Left ventricle myocardium inferior (tissue), 1 donor: Measurements from ENCODE around the gene LPXN. TPM values are rescaled to one million over a fixed set of nuclear protein-coding genes. Genes with fewer than 3 reads are reported as not detected.

ENCODE experiments used
- DNase-seq: peaks from one replicate; pipeline ENCODE4 v3.0.0-alpha.2; 2020
- H3K27ac ChIP-seq: fragments of 200-600 bp; replicated peaks from 2 replicates; pipeline ENCODE4 v1.8.0; 2021
- H3K27me3 ChIP-seq: fragments of 200-600 bp; 2 replicates; pipeline ENCODE4 v1.8.0; 2021; ENCODE audit warnings: low read depth
- H3K36me3 ChIP-seq: fragments of 200-600 bp; 2 replicates; pipeline ENCODE4 v1.8.0; 2021
- H3K4me1 ChIP-seq: fragments of 200-600 bp; 2 replicates; pipeline ENCODE4 v1.8.0; 2021
- H3K4me3 ChIP-seq: fragments of 200-600 bp; 2 replicates; pipeline ENCODE4 v1.8.0; 2021; ENCODE audit warnings: mild to moderate bottlenecking, moderate library complexity
- H3K9me3 ChIP-seq: fragments of 200-600 bp; replicated peaks from 2 replicates; pipeline ENCODE4 v1.8.0; 2021
- CTCF ChIP-seq: fragments of 200-600 bp; IDR thresholded peaks from 2 replicates; pipeline ENCODE4 v1.8.0; 2021; ENCODE audit warnings: antibody characterized with exemption, mild to moderate bottlenecking, borderline replicate concordance
- intact Hi-C: fragments of 100-400 bp; cut with micrococcal nuclease; formaldehyde crosslinking; loops from one replicate; pipeline ENCODE4 v1.11.0; 2022
- total RNA-seq: library from RNA; stranded (reverse); fragmentation: NEBNext Ultra II Directional; extraction: Animal tissue kit (Norgen Biotek cat#: 25700); gene quantifications from one replicate; pipeline ENCODE4 v1.2.1, GENCODE V29; 2021
- donor health status: DM: no; HTN: yes; CAD: no; lungs with severe emphysema.

LPXN gene
- total RNA-seq, 1 donor from 2014 or later = 4.4 TPM

DNA sequence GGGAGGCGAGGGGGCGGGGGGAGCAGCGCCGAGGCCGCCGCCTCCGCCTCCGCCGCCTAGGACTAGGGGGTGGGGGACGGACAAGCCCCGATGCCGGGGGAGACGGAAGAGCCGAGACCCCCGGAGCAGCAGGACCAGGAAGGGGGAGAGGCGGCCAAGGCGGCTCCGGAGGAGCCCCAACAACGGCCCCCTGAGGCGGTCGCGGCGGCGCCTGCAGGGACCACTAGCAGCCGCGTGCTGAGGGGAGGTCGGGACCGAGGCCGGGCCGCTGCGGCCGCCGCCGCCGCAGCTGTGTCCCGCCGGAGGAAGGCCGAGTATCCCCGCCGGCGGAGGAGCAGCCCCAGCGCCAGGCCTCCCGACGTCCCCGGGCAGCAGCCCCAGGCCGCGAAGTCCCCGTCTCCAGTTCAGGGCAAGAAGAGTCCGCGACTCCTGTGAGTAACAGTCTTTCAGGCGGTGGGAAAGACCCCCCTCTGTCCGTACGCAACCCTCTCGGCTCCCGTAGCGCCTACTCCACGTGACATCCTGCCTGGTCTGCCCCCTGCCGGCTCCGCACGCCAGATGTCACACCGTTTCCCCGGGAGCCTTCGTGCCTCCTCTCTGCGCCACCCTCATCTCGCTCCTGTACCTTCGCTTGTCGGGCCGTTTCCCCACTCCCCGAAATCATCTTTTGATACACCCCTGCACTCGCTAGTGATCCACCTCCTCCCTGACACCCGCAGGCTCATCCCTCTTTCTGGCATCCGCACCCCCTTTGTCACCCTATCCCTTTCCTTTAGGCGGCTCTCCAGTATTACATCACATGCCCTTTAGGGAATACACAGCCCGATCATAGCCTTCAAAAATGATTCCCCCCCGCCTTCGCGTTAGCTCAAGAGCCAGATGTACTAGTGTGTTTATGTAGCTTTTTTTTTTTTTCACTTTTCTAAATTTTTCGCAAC lies 3.8 kb upstream of the LPXN start:
- Histone ChIP-seq H3K27me3 (no peaks in the 10 kb centered on the region), H3K27ac (peak overlapping the region; percentile 96), H3K4me1 (peaks cover 87% of the 10 kb centered on the region), H3K4me3 (peak overlapping the region; percentile 95), H3K9me3 (no peaks in the 10 kb centered on the region), H3K36me3 (no peaks in the 10 kb centered on the region)
- intact Hi-C loops = no loop called here
- DNase-seq = peak; percentile 93
- TF ChIP-seq CTCF = peak; percentile 88

DNA sequence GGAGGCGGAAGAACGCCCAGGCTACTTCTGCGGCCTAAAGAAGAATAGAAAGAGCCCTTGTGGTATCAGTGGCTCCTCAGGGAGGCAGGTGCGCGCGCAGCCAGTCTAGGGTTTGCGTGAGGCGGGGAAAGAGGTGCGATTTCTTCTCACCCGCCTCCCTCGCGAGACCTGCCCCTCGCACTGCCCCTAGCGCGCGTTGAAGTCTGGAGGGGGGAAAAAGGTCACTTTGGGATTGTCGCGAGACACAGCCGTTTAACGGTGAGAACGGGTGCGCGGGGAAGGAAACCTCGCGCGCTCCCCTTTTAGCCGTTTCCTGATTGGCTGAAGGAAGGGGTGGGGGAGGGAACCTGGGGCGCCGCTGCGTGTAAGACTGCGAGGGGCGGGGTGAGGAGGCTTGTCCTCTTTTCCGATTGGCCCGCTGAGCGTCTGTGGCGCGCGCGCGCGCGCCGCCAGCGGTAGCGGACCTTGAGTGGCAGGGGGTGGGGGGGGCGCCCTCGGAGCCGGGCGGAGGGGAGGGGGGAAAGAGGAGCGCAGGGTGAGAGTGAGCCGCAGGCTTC lies 3.1 kb upstream of the LPXN start, which contains the start of gene ZFP91:
Gene ZFP91, plus strand, starts transcription at position 429 of the 557 bp plus-strand sequence. CDS start 219 bp downstream, outside the sequence.
- peaks cover 87% of the 10 kb centered on the region for H3K4me1 ChIP-seq

DNA sequence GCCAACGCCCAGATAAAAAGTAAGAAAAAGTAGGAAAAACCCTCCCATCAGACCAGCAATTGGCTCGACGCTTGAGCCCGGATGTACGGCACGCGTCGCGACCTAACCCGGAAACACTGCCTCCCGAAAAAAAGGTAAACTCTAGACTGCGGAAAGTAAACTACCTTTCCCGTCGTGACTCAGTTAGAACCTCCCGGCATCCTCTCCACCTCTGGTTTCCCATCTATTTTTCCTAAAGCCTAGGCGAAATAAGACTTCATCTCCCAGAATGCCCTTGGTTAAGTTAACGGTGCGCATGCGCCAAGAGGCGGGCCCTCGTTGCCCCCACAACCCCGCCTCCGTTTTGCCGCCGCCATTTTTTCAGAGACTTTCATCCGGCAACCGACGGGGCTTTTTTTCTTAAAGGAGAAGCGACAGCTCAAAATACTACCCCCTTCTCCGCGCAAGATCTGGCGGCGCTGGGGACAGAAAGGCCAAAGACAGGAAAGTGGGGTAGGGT lies 2.5 kb upstream of the LPXN start:
- peak overlapping the region; percentile 95 for H3K4me3 ChIP-seq
- no peaks in the 10 kb centered on the region for H3K36me3 ChIP-seq
- peak overlapping the region; percentile 96 for H3K27ac ChIP-seq
- no peaks in the 10 kb centered on the region for H3K9me3 ChIP-seq
- intact Hi-C loops = no loop called here
- DNase-seq = peak; percentile 95
- no peak for TF ChIP-seq CTCF
- H3K27me3 ChIP-seq = no peaks in the 10 kb centered on the region
- H3K4me1 ChIP-seq = peaks cover 87% of the 10 kb centered on the region

More for the DNA sequence above, 3.1 kb upstream of the LPXN start, which contains the start of gene ZFP91:
- Histone ChIP-seq H3K27ac (peak within 1 kb of the TSS; percentile 96), H3K4me3 (peak within 1 kb of the TSS; percentile 95), H3K36me3 (no peaks in the 10 kb centered on the region), H3K27me3 (no peaks in the 10 kb centered on the region), H3K9me3 (no peaks in the 10 kb centered on the region)
- intact Hi-C loops = no loop called here
- TF ChIP-seq CTCF = no peak
- DNase-seq = peak; percentile 98

DNA sequence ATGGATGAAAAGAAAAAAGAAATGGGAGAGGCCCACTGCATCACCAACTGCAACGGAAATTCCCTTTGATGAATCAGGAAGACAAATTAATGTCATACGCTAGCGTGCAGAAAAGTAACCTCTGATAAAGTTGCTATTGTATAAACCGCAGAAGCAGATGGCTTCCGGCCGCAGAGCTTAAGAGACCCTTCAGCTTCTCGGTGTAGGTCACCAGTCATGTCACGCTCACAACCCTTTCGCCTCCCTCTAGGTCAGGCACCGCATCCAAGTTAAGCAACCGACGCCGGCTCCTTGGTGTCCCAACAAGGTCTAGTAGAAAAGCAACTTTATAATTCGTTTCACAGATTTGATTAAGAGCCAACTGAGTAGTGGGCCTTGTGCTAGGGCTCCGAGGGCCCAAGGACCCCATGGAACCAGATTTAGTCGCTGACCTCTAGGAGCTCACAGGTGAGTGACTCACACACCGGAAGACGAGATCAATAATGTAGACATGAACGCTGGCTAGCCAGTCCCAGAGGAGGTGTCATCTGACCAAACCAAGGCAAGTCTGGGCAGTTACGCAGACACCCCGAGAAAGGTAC lies 2.0 kb upstream of the LPXN start:
- peak; percentile 35 for DNase-seq
- no peaks in the 10 kb centered on the region for H3K36me3 ChIP-seq
- TF ChIP-seq CTCF = no peak
- peaks cover 86% of the 10 kb centered on the region for H3K4me1 ChIP-seq
- intact Hi-C loops = no loop called here
- H3K27me3 ChIP-seq = no peaks in the 10 kb centered on the region
- H3K9me3 ChIP-seq = no peaks in the 10 kb centered on the region
- H3K27ac ChIP-seq = peak overlapping the region; percentile 96
- peak overlapping the region; percentile 95 for H3K4me3 ChIP-seq

- Histone ChIP-seq H3K36me3 (no peaks in the 10 kb centered on the region), H3K27me3 (no peaks in the 10 kb centered on the region), H3K4me1 (peaks cover 80% of the 10 kb centered on the region), H3K27ac (peak overlapping the region; percentile 96), H3K9me3 (no peaks in the 10 kb centered on the region), H3K4me3 (peak overlapping the region; percentile 95)
- TF ChIP-seq CTCF = peak; percentile 61
- DNase-seq = no peak
- intact Hi-C loops = no loop called here
Observed at GRCh38 chr11:58576887-58577471, 1.3 kb upstream of the LPXN start.
